Measurements from ENCODE around the gene YIPF1.

DNA sequence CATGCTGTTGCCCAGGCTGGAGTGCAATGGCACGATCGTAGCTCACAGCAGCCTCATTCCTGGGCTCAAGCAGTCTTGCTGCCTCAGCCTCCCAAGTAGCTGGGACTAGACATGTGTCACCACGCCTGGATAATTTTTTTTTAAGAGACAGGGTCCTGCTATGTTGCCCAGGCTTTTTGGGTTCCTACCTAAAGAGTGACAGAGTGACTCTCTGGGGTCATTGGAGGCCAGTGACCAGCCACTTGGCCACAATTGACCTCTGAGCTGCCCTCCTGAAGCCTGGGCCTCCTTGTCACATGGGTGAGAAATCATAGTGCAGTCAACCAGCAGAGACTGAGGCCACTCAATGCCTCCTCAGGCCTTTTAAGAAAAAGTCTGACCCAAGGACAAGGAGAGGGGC lies 10.1 kb upstream of the YIPF1 start:
- TF ChIP-seq, protein P1, sequence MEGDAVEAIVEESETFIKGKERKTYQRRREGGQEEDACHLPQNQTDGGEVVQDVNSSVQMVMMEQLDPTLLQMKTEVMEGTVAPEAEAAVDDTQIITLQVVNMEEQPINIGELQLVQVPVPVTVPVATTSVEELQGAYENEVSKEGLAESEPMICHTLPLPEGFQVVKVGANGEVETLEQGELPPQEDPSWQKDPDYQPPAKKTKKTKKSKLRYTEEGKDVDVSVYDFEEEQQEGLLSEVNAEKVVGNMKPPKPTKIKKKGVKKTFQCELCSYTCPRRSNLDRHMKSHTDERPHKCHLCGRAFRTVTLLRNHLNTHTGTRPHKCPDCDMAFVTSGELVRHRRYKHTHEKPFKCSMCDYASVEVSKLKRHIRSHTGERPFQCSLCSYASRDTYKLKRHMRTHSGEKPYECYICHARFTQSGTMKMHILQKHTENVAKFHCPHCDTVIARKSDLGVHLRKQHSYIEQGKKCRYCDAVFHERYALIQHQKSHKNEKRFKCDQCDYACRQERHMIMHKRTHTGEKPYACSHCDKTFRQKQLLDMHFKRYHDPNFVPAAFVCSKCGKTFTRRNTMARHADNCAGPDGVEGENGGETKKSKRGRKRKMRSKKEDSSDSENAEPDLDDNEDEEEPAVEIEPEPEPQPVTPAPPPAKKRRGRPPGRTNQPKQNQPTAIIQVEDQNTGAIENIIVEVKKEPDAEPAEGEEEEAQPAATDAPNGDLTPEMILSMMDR (IDR thresholded peaks at IDR 0.05), result no peak
- TF ChIP-seq, protein P2, sequence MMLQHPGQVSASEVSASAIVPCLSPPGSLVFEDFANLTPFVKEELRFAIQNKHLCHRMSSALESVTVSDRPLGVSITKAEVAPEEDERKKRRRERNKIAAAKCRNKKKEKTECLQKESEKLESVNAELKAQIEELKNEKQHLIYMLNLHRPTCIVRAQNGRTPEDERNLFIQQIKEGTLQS (CRISPR knock-in tag; conservative IDR thresholded peaks at IDR 0.05), result no peak
- TF ChIP-seq KAT7 (CRISPR knock-in tag; IDR thresholded peaks at IDR 0.05; ENCODE audit: borderline replicate concordance) (no peak), ZNF416 (CRISPR knock-in tag; IDR thresholded peaks at IDR 0.05) (no peak), SP1 (CRISPR knock-in tag; conservative IDR thresholded peaks at IDR 0.05) (no peak), ZBTB21 (CRISPR knock-in tag; IDR thresholded peaks at IDR 0.05; ENCODE audit: borderline replicate concordance) (no peak), ZNF263 (CRISPR knock-in tag; IDR thresholded peaks at IDR 0.05; ENCODE audit: low read depth) (no peak)
- TF ChIP-seq, protein P3, sequence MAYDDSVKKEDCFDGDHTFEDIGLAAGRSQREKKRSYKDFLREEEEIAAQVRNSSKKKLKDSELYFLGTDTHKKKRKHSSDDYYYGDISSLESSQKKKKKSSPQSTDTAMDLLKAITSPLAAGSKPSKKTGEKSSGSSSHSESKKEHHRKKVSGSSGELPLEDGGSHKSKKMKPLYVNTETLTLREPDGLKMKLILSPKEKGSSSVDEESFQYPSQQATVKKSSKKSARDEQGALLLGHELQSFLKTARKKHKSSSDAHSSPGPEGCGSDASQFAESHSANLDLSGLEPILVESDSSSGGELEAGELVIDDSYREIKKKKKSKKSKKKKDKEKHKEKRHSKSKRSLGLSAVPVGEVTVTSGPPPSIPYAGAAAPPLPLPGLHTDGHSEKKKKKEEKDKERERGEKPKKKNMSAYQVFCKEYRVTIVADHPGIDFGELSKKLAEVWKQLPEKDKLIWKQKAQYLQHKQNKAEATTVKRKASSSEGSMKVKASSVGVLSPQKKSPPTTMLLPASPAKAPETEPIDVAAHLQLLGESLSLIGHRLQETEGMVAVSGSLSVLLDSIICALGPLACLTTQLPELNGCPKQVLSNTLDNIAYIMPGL (CRISPR knock-in tag; IDR thresholded peaks at IDR 0.05), result no peak
